ENCODE data around the gene DDX50.

DNA sequence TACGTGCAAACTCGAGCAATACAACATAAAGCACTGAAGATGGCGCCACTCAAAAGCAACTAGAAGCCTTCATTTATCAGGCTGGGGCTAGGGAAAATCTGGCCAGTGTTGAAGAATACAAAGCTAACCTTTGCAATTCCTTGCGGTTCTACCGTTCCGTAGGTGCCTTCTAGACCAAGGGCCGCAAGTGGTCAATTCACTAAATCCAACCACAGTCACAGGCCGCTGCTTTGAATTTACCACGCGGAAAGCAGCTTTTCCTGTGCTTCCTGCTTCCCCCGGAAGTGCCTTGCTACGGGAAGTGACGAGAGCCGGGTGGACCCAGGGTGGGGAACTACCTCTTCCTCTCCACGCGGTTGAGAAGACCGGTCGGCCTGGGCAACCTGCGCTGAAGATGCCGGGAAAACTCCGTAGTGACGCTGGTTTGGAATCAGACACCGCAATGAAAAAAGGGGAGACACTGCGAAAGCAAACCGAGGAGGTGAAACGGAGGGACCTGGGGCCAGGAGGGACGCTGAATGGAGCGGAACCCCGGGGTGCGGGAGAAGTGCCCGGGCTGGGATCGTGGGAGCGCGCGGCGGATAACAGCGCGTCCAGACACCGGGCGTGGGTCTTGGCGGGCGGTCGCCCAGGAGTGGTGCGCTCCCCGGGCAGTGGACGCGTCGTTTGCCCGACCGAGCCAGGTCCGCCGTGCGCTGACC lies 54.9 kb downstream of the DDX50 start, which contains the start of gene DDX21:
- TF ChIP-seq, protein P1, sequence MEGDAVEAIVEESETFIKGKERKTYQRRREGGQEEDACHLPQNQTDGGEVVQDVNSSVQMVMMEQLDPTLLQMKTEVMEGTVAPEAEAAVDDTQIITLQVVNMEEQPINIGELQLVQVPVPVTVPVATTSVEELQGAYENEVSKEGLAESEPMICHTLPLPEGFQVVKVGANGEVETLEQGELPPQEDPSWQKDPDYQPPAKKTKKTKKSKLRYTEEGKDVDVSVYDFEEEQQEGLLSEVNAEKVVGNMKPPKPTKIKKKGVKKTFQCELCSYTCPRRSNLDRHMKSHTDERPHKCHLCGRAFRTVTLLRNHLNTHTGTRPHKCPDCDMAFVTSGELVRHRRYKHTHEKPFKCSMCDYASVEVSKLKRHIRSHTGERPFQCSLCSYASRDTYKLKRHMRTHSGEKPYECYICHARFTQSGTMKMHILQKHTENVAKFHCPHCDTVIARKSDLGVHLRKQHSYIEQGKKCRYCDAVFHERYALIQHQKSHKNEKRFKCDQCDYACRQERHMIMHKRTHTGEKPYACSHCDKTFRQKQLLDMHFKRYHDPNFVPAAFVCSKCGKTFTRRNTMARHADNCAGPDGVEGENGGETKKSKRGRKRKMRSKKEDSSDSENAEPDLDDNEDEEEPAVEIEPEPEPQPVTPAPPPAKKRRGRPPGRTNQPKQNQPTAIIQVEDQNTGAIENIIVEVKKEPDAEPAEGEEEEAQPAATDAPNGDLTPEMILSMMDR (IDR thresholded peaks at IDR 0.05; ENCODE audit: extremely low read depth in 1 of 2, insufficient read depth in 1 of 2, low read depth in 1 of 2, low read length in 2 of 2) = peak; percentile 51 to 59
- TF ChIP-seq POLR2A (IDR thresholded peaks at IDR 0.05; ENCODE audit: low read depth, low read length) = peak; percentile 91
